Upper lobe of right lung (tissue), 1 donor: ENCODE measurements around the gene FNDC1. TPM values are rescaled to one million over a fixed set of nuclear protein-coding genes. Genes with fewer than 3 reads are reported as not detected.

Experiments used
- ATAC-seq: fragments of 200-7000 bp; cut with Tn5 transposase; one replicate; pipeline ENCODE4 v1.9.1; 2020; ENCODE audit warnings: mild to moderate bottlenecking, moderate library complexity
- DNase-seq: peaks from one replicate; pipeline ENCODE4 v3.0.0-alpha.2; 2020
- H3K27ac ChIP-seq: fragments of 200-600 bp; one replicate; pipeline ENCODE4 v1.8.0; 2022
- H3K27me3 ChIP-seq: fragments of 200-600 bp; one replicate; pipeline ENCODE4 v1.8.0; 2022; ENCODE audit warnings: mild to moderate bottlenecking
- H3K36me3 ChIP-seq: fragments of 200-600 bp; one replicate; pipeline ENCODE4 v1.8.0; 2022
- H3K4me1 ChIP-seq: fragments of 200-600 bp; one replicate; pipeline ENCODE4 v1.8.0; 2022
- H3K4me3 ChIP-seq: fragments of 200-600 bp; one replicate; pipeline ENCODE4 v1.8.0; 2022; ENCODE audit warnings: mild to moderate bottlenecking
- H3K9me3 ChIP-seq: fragments of 200-600 bp; one replicate; pipeline ENCODE4 v1.8.0; 2022
- intact Hi-C: fragments of 100-400 bp; cut with DNase I; formaldehyde crosslinking; loops from one replicate; pipeline ENCODE4 v1.11.0; 2022
- total RNA-seq: library from RNA; stranded (reverse); fragmentation: NEBNext Ultra II Directional; extraction: Animal tissue kit (Norgen Biotek cat#: 25700); gene quantifications from one replicate; pipeline ENCODE4 v1.2.1, GENCODE V29; 2021
- TF ChIP-seq, protein P1 (sequence below): fragments of 200-600 bp; IDR thresholded peaks from one replicate; pipeline ENCODE4 v1.8.0; 2022; ENCODE audit warnings: antibody characterized with exemption
- donor health status: DM: no; HTN: yes; CAD: no; lungs with severe emphysema.

Gene FNDC1
- total RNA-seq, 1 donor from 2014 or later = 1.1 TPM

DNA sequence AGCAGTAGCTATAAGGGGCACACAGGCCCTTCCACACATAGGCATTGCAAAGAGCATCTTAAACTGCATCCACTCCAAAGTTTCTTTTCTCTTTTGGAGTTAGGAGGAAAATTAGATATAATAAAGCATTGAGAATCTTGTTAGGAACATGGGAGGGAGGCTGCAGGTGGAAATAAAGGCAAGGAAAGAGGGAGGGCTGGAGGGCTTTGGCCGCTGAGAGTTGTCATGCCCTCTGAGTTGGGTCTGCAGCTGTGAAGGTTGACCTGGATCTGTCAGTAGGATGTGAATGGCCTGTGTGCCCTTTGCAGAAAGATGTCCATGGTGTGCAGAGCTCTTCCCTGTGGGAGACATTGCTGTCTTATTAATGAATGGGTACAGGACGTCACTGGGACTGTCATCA is 134.0 kb downstream of the FNDC1 start:
- H3K36me3 ChIP-seq = no peaks in the 10 kb centered on the region
- DNase-seq (no peak), ATAC-seq (no peak)
- H3K9me3 ChIP-seq = no peaks in the 10 kb centered on the region
- H3K27ac ChIP-seq = no peak overlapping the region
- TF ChIP-seq, protein P1, sequence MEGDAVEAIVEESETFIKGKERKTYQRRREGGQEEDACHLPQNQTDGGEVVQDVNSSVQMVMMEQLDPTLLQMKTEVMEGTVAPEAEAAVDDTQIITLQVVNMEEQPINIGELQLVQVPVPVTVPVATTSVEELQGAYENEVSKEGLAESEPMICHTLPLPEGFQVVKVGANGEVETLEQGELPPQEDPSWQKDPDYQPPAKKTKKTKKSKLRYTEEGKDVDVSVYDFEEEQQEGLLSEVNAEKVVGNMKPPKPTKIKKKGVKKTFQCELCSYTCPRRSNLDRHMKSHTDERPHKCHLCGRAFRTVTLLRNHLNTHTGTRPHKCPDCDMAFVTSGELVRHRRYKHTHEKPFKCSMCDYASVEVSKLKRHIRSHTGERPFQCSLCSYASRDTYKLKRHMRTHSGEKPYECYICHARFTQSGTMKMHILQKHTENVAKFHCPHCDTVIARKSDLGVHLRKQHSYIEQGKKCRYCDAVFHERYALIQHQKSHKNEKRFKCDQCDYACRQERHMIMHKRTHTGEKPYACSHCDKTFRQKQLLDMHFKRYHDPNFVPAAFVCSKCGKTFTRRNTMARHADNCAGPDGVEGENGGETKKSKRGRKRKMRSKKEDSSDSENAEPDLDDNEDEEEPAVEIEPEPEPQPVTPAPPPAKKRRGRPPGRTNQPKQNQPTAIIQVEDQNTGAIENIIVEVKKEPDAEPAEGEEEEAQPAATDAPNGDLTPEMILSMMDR = no peak
- no peaks in the 10 kb centered on the region for H3K27me3 ChIP-seq
- H3K4me1 ChIP-seq = no peaks in the 10 kb centered on the region
- intact Hi-C loops = no loop called here
- H3K4me3 ChIP-seq = no peak overlapping the region

DNA sequence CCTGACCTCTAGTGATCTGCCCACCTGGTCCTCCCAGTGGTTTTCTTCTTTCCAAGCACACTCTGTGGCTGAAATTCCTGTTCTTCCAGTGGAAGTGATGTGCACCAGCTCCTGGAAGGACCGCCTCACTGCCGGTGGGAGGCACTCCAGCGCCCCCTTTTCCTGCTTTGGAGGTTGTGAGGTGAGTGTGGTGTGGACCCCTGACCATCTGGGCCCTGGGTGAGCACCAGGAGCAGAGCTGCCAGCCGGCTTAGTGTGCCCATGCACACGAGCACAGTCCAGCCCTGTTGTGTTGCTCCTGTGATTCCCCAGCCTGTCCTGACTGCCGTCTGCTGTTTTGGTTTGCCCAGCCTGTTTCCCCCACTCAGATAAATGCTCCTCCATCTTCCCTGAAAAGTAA is 134.6 kb downstream of the FNDC1 start:
- no peak for DNase-seq
- H3K27ac ChIP-seq = no peak overlapping the region
- no peaks in the 10 kb centered on the region for H3K4me1 ChIP-seq
- H3K4me3 ChIP-seq = no peak overlapping the region
- ATAC-seq = no peak
- no peaks in the 10 kb centered on the region for H3K9me3 ChIP-seq
- H3K36me3 ChIP-seq = no peaks in the 10 kb centered on the region
- intact Hi-C loops = no loop called here
- TF ChIP-seq, protein P1 = no peak
- H3K27me3 ChIP-seq = no peaks in the 10 kb centered on the region

DNA sequence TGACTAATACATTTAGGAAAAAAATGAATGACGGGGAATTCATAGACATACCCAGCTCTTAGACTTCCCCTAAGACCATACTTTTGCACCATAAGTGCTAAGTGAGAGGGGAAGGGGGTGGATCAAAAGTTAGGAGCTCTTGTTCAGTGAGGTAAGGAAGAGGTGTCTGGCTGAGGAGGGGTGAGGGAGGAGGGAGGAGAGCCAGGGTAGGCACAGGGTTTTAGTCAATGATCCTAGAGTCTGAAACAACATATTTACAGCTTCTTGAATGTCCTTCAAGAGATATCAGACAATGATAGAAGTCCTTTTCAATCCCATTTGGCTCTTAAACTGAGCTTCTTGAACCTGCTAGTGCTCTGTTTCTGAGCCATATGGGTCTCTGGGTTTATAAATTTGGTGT is 135.4 kb downstream of the FNDC1 start:
- Histone ChIP-seq H3K9me3 (no peaks in the 10 kb centered on the region), H3K27ac (no peak overlapping the region), H3K27me3 (no peaks in the 10 kb centered on the region), H3K4me3 (no peak overlapping the region), H3K36me3 (no peaks in the 10 kb centered on the region), H3K4me1 (no peaks in the 10 kb centered on the region)
- DNase-seq (no peak), ATAC-seq (no peak)
- intact Hi-C loops = no loop called here
- TF ChIP-seq, protein P1 = no peak

DNA sequence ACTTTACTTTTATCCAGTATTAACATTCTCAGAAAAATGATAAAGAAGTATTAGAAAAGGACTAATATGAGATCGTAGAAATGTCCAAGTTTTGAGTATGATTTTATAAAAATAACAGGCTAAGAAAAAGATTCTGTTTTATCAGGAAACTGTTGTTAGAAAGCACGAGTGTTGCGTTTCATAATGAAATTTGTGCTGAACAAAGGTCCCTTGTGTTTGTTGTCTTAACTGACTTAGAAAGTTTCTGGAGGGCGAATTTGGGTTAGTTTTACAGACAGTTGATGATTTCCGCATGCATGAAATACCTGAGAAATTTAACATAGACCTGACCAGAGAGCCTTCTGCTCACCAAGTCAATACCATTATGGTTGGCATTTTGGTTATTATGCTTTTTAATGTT is 136.0 kb downstream of the FNDC1 start:
- Histone ChIP-seq H3K4me1 (no peaks in the 10 kb centered on the region), H3K9me3 (no peaks in the 10 kb centered on the region), H3K27me3 (no peaks in the 10 kb centered on the region), H3K36me3 (no peaks in the 10 kb centered on the region), H3K4me3 (no peak overlapping the region), H3K27ac (no peak overlapping the region)
- TF ChIP-seq, protein P1 = no peak
- DNase-seq (no peak), ATAC-seq (no peak)
- intact Hi-C loops = no loop called here

DNA sequence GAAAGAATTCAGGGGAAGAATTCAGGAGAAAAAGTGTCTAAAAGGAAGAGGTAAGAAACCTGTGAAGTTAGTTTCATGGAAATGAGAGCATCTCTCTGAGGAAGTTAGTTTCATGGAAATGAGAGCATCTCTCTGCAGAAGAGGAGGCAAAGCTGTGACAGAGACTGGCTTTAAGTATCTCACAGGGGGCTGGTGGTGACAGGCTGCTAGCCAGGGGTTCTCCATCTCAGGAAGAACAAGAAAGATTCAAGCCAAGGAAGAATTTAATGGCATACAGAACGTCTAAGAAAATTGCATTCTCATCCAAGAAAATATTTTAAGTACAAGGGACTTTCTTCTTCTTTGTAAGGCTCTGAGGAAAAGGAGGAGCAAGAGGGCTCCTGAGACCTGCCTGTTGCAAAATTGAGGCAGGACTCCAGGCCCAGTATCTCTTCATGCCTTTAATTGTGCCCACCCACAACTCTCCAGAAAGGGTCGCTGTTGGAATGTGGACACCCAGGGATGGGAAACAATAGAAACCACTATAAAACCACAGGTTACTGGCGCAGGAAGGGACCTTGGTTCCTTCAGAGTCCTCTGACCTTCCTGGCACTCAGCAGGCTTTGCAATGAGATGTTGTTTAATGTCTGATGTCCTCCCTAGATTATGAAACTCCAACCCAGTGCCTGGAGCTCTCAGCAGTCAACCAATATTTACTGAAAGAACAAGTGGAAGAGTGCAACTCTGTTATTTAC is 136.8 kb downstream of the FNDC1 start:
- H3K4me1 ChIP-seq = no peaks in the 10 kb centered on the region
- H3K27ac ChIP-seq = no peak overlapping the region
- no peak overlapping the region for H3K4me3 ChIP-seq
- no peaks in the 10 kb centered on the region for H3K27me3 ChIP-seq
- H3K9me3 ChIP-seq = no peaks in the 10 kb centered on the region
- TF ChIP-seq, protein P1 = no peak
- intact Hi-C loops = no loop called here
- no peaks in the 10 kb centered on the region for H3K36me3 ChIP-seq
- ATAC-seq (no peak), DNase-seq (no peak)
